Panc1 (cell line): Measurements from ENCODE around the gene AGPAT1. TPM values are rescaled to one million over a fixed set of nuclear protein-coding genes. Genes with fewer than 3 reads are reported as not detected.
"Not testable (repeated sequence)": the region's sequence is repeated elsewhere in the genome, so short reads cannot be mapped to it uniquely, and the experiment has no call there.

Source experiments
- ATAC-seq: fragments of 200-7000 bp; cut with Tn5 transposase; 2 replicates; pipeline ENCODE4 v1.9.1; 2020; ENCODE audit warnings: mild to moderate bottlenecking, moderate library complexity
- BruUV-seq: library from RNA; stranded (reverse); fragments of 400-500 nt; replicated peaks from 2 replicates; lab custom pipeline; 2021; lab: Mats Ljungman, UMichigan
- CTCF ChIA-PET: fragments of 300-600 bp; sonication (Branson Sonifier 250); formaldehyde crosslinking; loops from one replicate; lab custom pipeline; 2022; ENCODE audit warnings: antibody characterized with exemption; lab: Charles Lee
- POLR2A ChIA-PET: fragments of 300-600 bp; sonication (Branson Sonifier 250); formaldehyde crosslinking; loops from one replicate; lab custom pipeline; 2022; ENCODE audit warnings: antibody characterized with exemption; lab: Charles Lee
- DNase-seq: peaks from one replicate; pipeline ENCODE4 v3.0.0-alpha.2; 2010; ENCODE audit warnings: low read depth, low spot score
- H3K27ac ChIP-seq: 2 replicates; pipeline ENCODE4 v1.5.1; 2011; ENCODE audit warnings: mild to moderate bottlenecking, low read length, inconsistent platforms
- H3K27me3 ChIP-seq: fragments of 200-500 bp; sonication (Bioruptor generic); 2 replicates; pipeline ENCODE4 v1.6.0; 2014; ENCODE audit warnings: low read length, inconsistent platforms; ENCODE audit not compliant: control insufficient read depth, insufficient read depth
- H3K36me3 ChIP-seq: fragments of 200-500 bp; sonication (Bioruptor generic); 2 replicates; pipeline ENCODE4 v1.5.1; 2014; ENCODE audit warnings: inconsistent platforms, mild to moderate bottlenecking, low read length, moderate library complexity; ENCODE audit not compliant: control insufficient read depth, insufficient read depth
- H3K4me1 ChIP-seq: 2 replicates; pipeline ENCODE4 v1.5.1; 2011; ENCODE audit warnings: inconsistent platforms, mild to moderate bottlenecking, low read length, moderate library complexity; ENCODE audit not compliant: control insufficient read depth, insufficient read depth
- H3K4me3 ChIP-seq, 2 experiments: 2 replicates each; pipeline ENCODE4 v1.5.1; 2011 to 2012; ENCODE audit warnings: low read depth in 2 of 2, low read length in 2 of 2, mild to moderate bottlenecking in 2 of 2, inconsistent platforms in 1 of 2, moderate library complexity in 1 of 2
- H3K9me3 ChIP-seq: fragments of 200-500 bp; sonication (Bioruptor generic); 2 replicates; pipeline ENCODE4 v1.5.1; 2014; ENCODE audit warnings: low read depth, mild to moderate bottlenecking, inconsistent platforms, low read length, moderate library complexity; ENCODE audit not compliant: control insufficient read depth, insufficient read depth
- CTCF ChIP-seq: fragments of 450-650 bp; IDR thresholded peaks from 2 replicates; pipeline ENCODE4 v1.5.1; 2017; ENCODE audit warnings: mild to moderate bottlenecking
- POLR2AphosphoS5 ChIP-seq: IDR thresholded peaks from 2 replicates; pipeline ENCODE4 v1.6.1; 2012; ENCODE audit warnings: mild to moderate bottlenecking, low read depth, low read length, moderate library complexity
- REST ChIP-seq, 2 experiments: IDR thresholded peaks; 2 replicates each; pipeline ENCODE4 v1.6.1; 2011 to 2012; ENCODE audit warnings: low read depth in 2 of 2, control low read depth in 1 of 2, low read length in 1 of 2, mild to moderate bottlenecking in 1 of 2, moderate library complexity in 1 of 2; ENCODE audit not compliant: insufficient read depth in 1 of 2
- SIN3A ChIP-seq: IDR thresholded peaks from 2 replicates; pipeline ENCODE4 v1.6.1; 2012; ENCODE audit warnings: low read depth, mild to moderate bottlenecking, low read length, moderate library complexity, borderline replicate concordance; ENCODE audit not compliant: insufficient read depth
- TCF7L2 ChIP-seq: IDR thresholded peaks from 2 replicates; pipeline ENCODE4 v1.6.1; 2011; ENCODE audit warnings: mild to moderate bottlenecking, low read depth, low read length, inconsistent platforms
- in situ Hi-C: cut with HindIII; loops from 2 replicates; pipeline ENCODE4 v1.10.0; 2016; ENCODE audit warnings: low sequenced_read_pairs, low pct_unique_long_range_greater_than_20kb
- intact Hi-C: fragments of 100-400 bp; cut with micrococcal nuclease; formaldehyde crosslinking; loops from one replicate; pipeline ENCODE4 v1.10.0; 2022; ENCODE audit not compliant: unreplicated experiment
- total RNA-seq: library from RNA; stranded (reverse); gene quantifications from one replicate; pipeline ENCODE4 v1.2.1, GENCODE V29; 2021; ENCODE audit not compliant: unreplicated experiment

AGPAT1 gene
- total RNA-seq, 1 experiment from 2014 or later, result 88.4 TPM

- no peak for TF ChIP-seq POLR2AphosphoS5
- no peak for TF ChIP-seq REST (IDR thresholded peaks at IDR 0.05; ENCODE audit: insufficient read depth in 1 of 2, low read depth in 2 of 2, low read length in 1 of 2)
- no peak for TF ChIP-seq SIN3A
- TF ChIP-seq TCF7L2, result no peak
- TF ChIP-seq CTCF, result no peak
- H3K27ac ChIP-seq, result peak overlapping the region; percentile 73
- POLR2A ChIA-PET, result no interaction called here
- intact Hi-C loops, result no loop called here
- no peak for DNase-seq
- no peaks in the 10 kb centered on the region for H3K9me3 ChIP-seq
- ATAC-seq, result no peak
- H3K27me3 ChIP-seq, result no peaks in the 10 kb centered on the region
- CTCF ChIA-PET, result no interaction called here
- peaks cover 29% of the 10 kb centered on the region for H3K4me1 ChIP-seq
- no TSS peak for BruUV-seq
- H3K4me3 ChIP-seq, result peak overlapping the region; percentile 42 to 74
- in situ Hi-C loops, result no loop called here
- H3K36me3 ChIP-seq, result no peaks in the 10 kb centered on the region; the same call in 1 of the 2 replicates
These were observed 13.3 kb upstream of the AGPAT1 start for GRCh38 chr6:32189069-32189741.

GRCh38 chr6:32188381-32189068, 12.6 kb upstream of the AGPAT1 start:
- Histone ChIP-seq H3K27me3 (no peaks in the 10 kb centered on the region), H3K27ac (peak overlapping the region; percentile 73), H3K9me3 (no peaks in the 10 kb centered on the region), H3K4me3 (peak overlapping the region; percentile 42 to 74), H3K4me1 (peaks cover 33% of the 10 kb centered on the region), H3K36me3 (no peaks in the 10 kb centered on the region; the same call in 1 of the 2 replicates)
- no TSS peak for BruUV-seq
- in situ Hi-C loops, result no loop called here
- no peak for ATAC-seq
- TF ChIP-seq CTCF, result no peak
- no peak for TF ChIP-seq TCF7L2
- TF ChIP-seq REST (IDR thresholded peaks at IDR 0.05; ENCODE audit: insufficient read depth in 1 of 2, low read depth in 2 of 2, low read length in 1 of 2), result no peak
- no peak for TF ChIP-seq POLR2AphosphoS5
- TF ChIP-seq SIN3A, result no peak
- intact Hi-C loops, result no loop called here
- DNase-seq, result no peak
- POLR2A ChIA-PET, result no interaction called here
- CTCF ChIA-PET, result no interaction called here

GRCh38 chr6:32187725-32188380, 12.0 kb upstream of the AGPAT1 start:
- BruUV-seq, POLR2A ChIA-PET, DNase-seq, H3K36me3 ChIP-seq, ATAC-seq, H3K27me3 ChIP-seq, in situ Hi-C loops, H3K27ac ChIP-seq, intact Hi-C loops, H3K9me3 ChIP-seq, CTCF ChIA-PET, H3K4me3 ChIP-seq: not testable (repeated sequence)
- H3K4me1 ChIP-seq, result peaks cover 32% of the 10 kb centered on the region
